Islet of Langerhans (tissue), 1 donor: ENCODE results near the gene ESPL1.

ENCODE experiments used
- FAIRE-seq: peaks from one replicate; lab custom pipeline; 2011; peaks lifted over from hg19 to GRCh38; lab: Jason Lieb, UNC

ESPL1 gene

DNA sequence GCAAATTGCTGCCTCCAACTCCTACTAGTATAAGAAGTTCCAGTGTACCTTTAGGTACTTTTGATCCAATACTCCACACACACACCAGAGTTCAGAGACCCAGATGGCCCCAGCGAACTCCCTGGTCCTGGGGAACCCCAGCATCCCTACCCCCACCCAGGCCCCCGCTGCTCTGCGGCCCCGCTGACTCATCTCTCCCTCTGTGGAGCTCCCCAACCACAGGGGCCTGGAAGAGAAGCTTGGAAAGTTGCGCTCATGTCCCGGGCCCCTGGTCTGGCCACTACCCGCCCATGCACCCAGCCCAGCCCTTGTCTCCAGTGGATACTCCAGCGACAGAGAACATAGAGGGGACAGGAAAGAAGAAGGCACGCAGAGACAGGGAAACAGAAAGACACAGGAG is 72.3 kb downstream of the ESPL1 start:
- FAIRE-seq: no peak
